ENCODE results near the gene PPIL6.
"Not testable (repeated sequence)": the region's sequence is repeated elsewhere in the genome, so short reads cannot be mapped to it uniquely, and the experiment has no call there.

The PPIL6 gene

DNA sequence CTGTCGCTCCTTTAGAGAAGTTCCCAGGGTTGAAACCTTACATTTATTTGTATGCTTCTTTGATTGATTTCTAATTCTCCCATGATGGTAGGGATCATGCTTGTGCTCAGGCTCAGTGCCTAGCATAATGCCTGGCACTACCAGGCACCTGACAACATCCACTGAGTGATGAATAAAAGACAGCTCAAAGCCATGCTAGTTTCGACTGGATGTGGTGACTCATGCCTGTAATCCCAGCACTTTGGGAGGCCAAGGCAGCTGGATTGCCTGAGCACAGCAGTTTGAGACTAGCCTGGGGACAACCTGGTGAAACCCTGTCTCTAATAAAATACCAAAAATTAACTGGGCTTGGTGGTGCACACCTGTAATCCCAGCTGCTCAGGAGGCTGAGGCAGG is 46.5 kb downstream of the PPIL6 start:
- no peak for DNase-seq (ENCODE audit: low spot score)

DNA sequence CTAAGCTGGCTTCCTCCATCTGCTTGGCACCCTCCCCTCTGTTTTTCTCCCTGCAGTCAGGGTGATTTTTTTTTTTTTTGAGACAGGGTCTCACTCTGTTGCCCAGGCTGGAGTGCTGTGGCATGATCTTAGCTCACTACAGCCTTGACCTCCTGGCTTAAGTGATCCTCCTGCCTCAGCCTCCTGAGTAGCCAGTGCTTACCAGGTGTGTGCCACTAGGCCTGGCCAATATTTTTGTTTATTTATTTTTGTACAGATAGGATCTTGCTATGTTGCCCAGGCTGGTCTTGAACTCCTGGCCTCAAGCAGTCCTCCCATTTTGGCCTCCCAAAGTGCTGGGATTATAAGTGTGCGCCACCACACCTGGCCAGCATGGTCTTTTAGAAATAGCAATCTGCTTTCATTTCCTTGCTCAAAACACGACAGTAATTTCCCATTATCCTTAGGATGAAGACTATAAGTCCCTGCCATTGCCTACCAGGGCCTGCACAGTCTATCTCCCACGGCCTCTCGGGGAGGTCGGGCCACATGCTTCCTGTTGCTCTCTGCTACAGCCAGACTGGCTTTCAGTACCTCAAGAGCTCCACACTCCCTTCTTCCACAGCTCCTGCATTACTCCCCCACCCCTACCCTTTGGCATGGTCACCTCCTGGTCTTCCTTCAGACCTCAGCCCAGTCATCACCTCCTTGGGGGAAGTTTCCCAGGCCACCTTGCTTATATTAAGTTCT is 47.1 kb downstream of the PPIL6 start:
- no peak for DNase-seq (ENCODE audit: low spot score)

DNA sequence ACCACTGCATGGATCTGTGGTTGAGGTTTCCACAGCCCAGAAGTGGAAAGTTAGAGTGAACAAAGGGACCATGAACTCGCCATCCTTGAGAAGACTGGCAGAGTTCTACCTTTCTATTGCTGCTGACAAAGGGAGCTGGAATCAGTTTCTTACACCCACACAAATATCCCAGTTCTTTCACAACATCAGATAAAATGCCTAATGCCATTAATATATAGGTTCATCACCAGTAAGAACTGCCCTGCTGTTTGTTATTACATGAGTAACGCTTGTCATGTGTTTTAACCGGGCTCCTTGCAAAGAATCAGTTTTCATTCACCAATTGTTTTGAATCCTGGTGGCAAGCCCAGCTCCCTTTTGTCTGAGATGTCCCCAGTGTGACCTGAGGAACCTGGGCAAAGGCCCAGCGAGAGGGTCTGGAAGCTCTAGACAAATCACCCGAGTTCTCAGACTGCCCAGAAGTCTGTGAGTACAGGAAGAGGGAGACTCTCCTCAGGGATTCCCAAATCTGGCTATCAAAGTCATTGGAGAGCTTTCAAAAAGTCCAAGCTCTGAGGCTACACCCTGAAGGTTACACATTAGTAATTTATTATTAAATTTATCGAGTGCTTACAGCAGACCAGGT is 50.7 kb downstream of the PPIL6 start:
- DNase-seq (ENCODE audit: low spot score), result no peak

DNA sequence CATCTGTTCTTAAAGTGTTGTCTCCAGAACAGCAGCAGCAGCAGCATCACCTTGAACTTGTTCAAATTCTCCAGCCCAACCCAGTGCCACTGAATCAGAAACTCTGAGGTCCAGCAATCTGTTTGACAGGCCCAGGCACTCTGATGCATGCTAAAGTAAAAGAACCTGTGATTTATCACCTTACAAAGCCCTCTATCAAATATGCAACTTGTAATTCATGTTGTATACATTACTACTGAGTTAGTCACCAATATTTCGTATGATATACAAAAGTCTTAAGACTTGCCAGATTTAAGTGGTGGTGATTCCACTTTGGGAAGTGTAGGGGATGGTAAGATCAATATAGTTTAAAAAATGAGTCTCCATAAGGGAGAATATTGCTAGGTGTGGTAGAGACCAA is 52.2 kb downstream of the PPIL6 start:
- no peak for DNase-seq (ENCODE audit: low spot score)

DNA sequence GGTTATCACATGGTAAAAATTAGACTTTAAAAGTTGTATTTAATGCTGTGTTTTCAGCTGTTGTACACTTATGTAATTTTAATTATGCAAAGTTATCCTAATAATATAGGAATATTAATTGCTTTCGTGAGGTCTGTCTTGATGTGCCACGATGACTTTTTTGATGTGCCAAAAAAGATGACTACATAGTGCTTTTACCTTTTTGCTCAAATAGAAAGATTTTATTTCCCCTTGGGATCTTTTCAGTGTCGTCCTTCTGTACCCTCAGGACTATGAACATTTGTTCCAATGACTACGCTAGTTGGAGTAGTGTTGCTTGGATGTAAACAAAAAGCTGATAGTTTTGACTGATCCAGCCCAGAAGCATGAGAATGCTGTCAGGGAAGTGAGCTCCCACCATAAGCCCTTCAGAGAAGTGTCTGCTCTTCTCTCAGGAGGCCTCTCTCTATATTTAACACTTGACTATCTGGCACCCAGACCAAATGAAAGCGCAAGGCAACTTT is 56.9 kb downstream of the PPIL6 start:
- no peak for DNase-seq (ENCODE audit: low spot score)

DNA sequence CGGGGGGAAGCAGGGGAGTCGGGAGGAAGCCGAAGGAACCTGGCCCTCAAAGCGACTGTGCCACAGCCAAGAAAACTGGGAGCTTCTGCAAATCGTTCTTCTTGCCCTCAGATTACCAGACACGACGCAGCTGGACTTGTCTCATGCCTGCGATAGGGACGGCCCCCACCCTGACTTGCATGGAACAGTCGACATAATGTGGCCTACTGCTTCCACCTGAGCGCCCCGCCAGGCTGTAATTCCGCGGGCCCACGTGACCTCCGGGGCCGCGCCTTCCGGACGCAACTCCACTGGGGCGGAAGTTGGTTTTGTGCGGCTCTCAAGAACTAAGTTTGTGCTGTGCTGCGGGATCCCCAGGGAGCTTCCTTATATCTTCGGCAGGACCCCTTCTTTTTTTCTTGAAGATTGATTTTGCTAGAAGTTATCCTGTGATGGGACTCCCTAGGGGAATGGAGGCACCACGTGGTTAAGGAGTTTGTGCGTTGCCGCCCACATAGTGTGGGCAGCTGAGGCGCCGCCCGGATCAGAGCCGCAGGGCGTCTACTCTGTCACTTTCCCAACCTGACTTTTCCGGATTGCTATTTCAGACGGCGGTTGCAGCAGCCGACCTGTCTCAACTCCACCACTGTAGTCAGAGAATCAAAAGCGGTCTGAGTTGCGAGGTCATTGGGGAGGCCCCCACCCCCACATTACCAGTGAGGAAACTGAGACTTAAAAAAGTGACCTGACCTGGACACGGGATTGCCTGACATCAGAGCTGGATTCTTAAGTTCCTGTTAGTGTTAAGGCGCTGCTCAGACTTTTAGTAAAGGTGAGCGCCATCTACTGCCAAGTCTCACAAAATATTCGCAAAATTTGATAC is 57.6 kb downstream of the PPIL6 start:
- peak; percentile 95 for DNase-seq (ENCODE audit: low spot score)

DNA sequence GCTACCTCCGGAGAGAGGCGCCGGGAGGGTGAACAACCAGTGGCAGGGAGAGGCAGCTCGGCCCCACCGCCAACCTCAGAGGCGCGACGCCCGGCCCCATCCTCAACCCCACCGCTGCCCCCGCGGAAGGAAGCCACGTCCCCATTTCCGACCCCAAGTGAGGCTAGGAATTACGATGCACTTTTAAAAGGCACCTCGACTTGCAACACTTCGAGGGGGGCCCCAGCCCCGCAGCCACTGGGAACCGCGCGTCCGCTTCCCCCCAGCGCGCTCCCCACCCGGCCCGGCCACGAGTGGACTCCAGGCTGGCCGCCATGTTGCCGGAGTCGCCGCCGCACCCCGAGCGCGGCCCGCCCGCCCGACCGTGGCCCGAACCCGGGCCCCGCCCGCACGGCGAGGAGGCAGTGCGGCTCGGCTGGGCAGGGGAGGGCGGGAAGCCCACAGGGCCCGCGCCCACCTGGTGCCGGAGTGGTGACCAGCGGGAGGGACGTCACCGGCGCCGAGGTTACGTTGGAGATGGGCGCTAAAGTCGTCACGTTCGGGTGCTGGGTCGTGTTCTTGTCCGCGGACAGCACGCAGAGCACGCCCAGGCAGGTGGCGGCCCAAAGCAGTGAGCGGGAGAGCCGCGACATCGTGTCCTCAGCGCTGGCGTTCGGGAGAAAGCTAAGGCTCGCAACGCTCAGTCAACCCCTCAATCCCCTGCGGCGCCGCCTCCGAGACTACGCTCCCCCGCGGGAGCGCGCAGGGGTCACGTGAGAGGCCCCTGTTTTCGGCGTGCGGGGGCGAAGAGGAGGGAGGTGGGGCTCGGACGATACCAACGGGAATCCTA is 58.5 kb downstream of the PPIL6 start, which contains the start of gene CD164:
CD164 (minus strand) TSS at position 721 of the 829 bp plus-strand sequence; CDS start at position 632, 89 bp downstream.
- DNase-seq (ENCODE audit: low spot score), result peak; percentile 94

DNA sequence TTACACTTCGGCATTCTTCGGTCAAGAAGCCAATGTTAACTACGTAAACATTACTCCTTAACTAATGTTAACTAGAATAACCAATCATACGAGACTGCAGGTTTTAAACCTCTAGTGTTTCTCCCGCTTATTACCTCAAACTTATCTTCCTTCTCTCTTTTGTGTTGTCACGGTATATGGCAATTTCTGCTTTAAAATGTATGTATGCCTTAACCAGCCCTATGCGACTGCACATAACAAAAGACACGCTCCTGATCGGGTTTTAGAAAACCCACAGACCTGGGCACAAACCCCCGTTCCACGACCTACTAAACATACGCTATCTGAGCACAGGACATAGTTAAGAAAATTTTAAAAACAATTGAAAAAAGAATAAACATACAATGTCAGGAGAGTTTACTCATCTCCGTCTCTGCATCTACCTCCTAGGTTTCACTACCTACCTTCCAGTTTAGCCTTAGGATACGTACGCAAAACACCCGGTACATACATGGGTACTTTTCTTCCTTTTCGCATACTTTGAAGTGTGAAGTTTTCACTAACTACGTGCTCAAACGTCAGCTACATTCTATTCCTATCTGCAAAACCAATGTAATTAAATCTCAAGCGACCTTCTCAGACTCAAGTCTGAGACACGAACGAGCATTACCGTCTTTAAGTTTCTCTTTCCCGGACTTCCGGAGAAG is 59.2 kb downstream of the PPIL6 start:
- DNase-seq (ENCODE audit: low spot score), result peak; percentile 51

DNA sequence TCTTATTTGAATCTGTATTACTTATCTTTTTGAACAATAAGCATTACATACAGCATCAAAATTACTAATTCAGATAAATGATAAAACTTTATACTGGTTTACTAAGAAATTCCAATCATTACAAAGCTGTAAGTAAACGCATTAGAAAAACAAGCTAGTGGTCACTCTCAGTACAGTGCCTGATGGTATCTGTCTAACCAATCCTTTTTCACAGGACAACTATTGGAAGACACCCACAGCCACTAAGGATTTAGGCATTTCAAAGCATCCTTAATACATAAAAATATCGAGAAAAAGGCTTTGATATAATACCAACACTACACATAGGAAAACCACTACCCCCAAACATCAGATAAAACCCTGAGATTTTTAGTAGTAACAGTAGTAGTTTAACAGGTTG is 60.7 kb downstream of the PPIL6 start:
- peak; percentile 56 for DNase-seq (ENCODE audit: low spot score)

DNA sequence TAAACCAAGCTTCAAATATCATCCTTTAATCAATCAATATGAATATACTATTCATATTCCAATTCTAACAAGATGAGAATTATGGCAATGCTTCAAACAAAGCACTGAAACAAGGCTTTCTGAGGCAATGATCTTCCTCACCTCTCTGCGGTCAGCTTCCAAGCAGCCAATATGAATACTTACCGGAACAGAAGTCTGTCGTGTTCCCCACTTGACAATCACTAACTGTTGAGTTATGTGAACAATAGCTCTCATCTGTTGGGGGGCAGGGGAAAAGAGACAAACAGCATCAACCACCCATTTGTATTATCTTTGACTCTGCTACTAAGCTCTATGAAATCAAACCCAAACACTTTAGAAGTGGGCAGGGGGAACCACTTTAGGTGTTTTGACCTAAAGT is 62.7 kb downstream of the PPIL6 start:
- DNase-seq (ENCODE audit: low spot score), result peak; percentile 71

DNA sequence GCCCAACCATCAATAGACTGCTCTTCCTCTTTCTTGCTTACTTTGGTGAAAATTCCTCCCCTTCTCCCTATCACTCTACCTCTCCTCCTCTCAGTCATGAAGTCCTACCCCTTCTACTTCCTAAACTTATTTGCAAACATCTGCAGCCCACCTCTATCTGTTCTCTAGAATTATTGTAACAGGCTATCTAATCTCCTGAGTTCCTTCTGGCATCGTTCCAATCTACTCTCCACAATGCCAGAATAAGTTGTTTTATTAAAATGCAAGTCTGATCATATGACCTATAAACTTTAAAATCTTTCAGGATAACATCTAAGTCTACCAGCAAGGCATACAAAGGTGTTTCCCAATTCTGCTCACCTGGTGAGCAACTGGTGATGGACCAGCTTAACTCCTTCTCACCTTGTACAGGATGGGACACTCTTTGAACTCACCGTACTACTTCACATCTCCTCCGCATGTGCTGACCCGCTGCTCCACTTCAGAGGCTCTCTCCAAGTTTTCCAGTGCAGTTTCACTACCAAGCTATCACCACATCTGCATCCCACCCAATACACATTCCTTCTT is 66.0 kb downstream of the PPIL6 start:
- DNase-seq (ENCODE audit: low spot score), result no peak

DNA sequence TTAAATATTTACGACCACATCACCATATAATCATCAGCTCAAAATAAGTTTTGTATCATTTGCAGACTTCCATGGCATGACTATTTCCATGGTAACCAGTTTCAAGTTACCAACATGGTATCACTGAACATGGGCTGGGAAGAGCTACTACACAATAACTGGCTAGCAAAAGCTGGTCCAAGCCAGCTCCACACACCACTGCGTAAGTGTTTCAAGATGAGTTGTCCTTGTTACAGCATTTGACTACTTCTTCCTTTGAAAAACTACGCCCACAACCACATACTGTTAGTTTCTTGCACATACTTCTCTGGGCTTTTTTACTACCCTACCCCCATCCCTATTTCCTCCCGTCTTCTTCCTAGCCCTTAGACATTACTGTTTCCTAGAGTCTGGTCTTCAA is 66.7 kb downstream of the PPIL6 start:
- DNase-seq (ENCODE audit: low spot score), result no peak

DNA sequence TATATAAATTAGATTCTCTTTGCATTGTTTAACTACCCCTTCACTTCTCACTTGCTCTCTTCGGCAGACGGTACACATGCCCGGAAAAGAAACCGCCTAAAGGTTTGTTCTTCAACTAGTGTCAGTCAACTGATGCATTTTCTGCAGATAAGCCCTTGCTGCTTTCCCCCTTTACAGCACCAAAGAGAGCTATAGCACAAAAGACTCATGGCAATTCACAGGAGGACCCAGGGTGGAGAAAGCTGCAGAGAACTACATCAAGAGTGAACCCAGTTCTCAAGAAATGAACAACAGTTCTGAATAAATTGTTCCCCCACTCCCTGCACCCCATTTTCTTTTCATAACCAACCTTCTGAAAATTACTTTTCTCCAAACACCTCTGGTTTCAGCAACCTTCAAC is 67.1 kb downstream of the PPIL6 start:
- DNase-seq (ENCODE audit: low spot score), result no peak

DNA sequence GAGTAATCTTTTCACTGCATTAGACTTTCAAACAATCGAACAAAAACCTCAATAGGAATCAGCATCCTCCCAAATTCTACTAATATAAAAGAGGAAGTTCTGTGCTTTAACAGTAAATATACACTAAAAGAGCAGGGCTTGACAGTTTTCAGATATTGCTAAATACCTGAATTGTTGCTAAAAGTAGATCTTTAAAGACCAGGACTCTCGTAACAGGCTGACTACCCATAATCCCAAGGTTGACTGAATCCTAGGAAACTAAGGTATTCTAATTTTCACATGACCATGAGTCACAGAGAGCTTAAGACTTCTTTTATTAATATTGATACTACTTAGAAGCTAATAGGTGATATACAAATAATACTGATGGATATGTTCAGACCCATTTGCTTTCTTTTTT is 68.3 kb downstream of the PPIL6 start:
- no peak for DNase-seq (ENCODE audit: low spot score)

DNA sequence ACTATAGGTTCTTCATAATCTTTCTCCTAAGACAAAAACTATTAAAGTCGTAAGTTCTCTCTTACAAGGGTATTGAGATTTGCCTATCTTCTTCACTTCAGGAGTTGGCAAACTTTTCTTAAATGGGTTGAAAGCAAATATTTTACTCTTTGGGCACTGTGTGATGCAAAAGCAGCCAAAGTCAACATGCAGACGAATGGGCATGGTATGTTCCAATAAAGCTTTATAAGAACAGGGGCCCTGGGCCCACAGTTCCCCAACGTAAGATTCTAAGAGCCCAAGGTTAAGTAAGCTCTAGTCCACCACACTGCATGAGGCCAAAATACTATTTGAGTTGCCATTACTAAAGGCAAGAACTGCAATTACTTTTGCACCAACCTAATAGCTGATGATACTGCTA is 69.6 kb downstream of the PPIL6 start:
- no peak for DNase-seq (ENCODE audit: low spot score)

DNA sequence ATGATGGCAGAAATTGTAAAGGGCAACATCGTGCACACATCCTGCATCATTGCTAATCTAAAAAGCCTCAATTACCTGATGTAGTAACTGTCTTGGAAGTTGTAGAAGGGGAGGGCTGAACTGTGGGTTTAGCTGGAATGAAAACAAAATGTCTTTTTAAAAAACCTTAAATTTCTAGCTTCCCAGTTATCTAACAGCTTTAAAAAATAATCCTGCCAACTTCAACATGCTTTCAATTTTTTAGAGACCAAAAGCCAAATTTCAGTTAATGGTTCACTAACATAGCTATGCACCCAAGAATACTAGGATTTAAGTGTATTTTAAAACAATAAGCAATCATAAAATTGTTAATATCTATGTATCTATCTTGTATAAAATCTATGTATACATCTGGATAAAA is 70.1 kb downstream of the PPIL6 start:
- DNase-seq (ENCODE audit: low spot score), result no peak

DNA sequence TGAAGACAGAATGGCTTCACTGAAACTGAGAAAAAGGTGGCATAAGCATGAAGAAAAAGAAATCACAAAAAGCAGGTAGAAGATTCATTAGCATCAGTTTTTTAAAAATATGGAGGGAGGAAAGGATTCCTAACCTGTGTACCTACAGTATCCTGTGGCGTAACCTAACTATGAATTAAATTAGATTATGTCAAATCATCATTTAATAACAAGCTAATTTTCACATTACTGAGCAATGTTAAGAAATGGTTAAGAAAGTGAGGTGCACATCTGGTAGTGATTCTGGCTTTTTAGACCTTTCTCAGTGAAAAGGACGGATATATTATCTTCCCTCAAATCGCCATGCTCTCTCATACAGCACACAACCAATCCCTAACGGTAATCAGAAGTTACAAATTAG is 70.7 kb downstream of the PPIL6 start:
- DNase-seq (ENCODE audit: low spot score), result no peak

DNA sequence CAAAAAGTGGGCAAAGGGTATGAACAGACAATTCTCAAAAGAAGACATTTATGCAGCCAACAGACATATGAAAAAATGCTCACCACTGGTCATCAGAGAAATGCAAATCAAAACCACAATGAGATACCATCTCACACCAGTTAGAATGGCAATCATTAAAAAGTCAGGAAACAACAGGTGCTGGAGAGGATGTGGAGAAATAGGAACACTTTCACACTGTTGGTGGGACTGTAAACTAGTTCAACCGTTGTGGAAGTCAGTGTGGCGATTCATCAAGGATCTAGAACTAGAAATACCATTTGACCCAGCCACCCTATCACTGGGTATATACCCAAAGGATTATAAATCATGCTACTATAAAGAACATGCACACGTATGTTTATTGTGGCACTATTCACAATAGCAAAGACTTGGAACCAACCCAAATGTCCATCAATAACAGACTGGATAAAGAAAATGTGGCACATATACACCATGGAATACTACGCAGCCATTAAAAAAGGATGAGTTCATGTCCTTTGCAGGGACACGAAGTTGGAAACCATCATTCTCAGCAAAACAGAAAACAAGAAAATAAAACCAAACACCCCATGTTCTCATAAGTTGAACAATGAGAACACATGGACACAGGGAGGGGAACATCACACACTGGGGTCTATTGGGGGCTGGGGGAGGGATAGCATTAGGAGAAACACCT is 75.9 kb downstream of the PPIL6 start:
- DNase-seq (ENCODE audit: low spot score), result not testable (repeated sequence)

DNA sequence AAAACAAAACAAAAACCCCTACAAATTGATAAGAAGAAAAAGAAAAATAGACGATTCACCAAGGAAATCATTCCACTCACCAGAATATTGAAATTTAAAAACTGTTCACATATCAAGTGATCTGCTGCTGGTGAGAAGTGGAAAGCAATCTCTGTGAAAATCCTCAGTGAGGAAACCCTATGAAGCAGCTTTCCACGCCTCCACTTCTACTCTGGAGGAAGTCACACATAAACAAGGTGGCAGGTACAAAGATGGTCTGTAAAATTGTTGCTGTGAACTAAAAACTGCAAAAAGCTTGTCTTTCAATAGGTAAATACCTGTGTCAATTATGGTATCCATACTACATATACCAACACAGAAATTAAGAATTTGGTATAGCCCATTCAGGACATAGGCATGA is 76.7 kb downstream of the PPIL6 start:
- DNase-seq (ENCODE audit: low spot score), result no peak

Measured in pons (tissue), 1 donor.